HFF-Myc (cell line): ENCODE data around the gene BTN3A1.

ENCODE experiments used
- DNase-seq: peaks from one replicate; pipeline ENCODE4 v3.0.0-alpha.2; 2011; ENCODE audit warnings: low read depth; ENCODE audit errors: extremely low read depth
- H3K4me3 ChIP-seq: replicated peaks from 2 replicates; pipeline ENCODE4 v1.5.1; 2011; ENCODE audit warnings: low read depth, mild to moderate bottlenecking, control low read depth, low read length
- CTCF ChIP-seq: IDR thresholded peaks from 2 replicates; pipeline ENCODE4 v1.5.1; 2012; ENCODE audit warnings: mild to moderate bottlenecking, low read depth, low read length, control low read depth; ENCODE audit errors: missing control alignments

Gene BTN3A1

GRCh38 chr6:26388441-26388840 is 13.6 kb upstream of the BTN3A1 start:
- no peak for TF ChIP-seq CTCF
- DNase-seq: no peak
- no peak overlapping the region for H3K4me3 ChIP-seq

- no peak for DNase-seq
- no peak for TF ChIP-seq CTCF
- H3K4me3 ChIP-seq: no peak overlapping the region
Measured at GRCh38 chr6:26389349-26389894, 12.7 kb upstream of the BTN3A1 start.

- no peak for DNase-seq
- TF ChIP-seq CTCF: no peak
- H3K4me3 ChIP-seq: no peak overlapping the region
Measured at GRCh38 chr6:26390531-26390930, 11.5 kb upstream of the BTN3A1 start.

GRCh38 chr6:26392932-26393636 is 9.0 kb upstream of the BTN3A1 start:
- TF ChIP-seq CTCF: no peak
- no peak for DNase-seq
- H3K4me3 ChIP-seq: no peak overlapping the region

- no peak overlapping the region for H3K4me3 ChIP-seq
- no peak for TF ChIP-seq CTCF
- no peak for DNase-seq
Measured at GRCh38 chr6:26394289-26394688, 7.8 kb upstream of the BTN3A1 start.

GRCh38 chr6:26398555-26398954 is 3.5 kb upstream of the BTN3A1 start:
- DNase-seq: no peak
- TF ChIP-seq CTCF: no peak
- no peak overlapping the region for H3K4me3 ChIP-seq
